NB4 (cell line): ENCODE measurements around the gene SYNPO.

Experiments
- DNase-seq: peaks from one replicate; pipeline ENCODE4 v3.0.0; 2010; ENCODE audit warnings: low read depth
- H3K4me3 ChIP-seq: one replicate; pipeline ENCODE4 v1.5.1; 2011; ENCODE audit warnings: mild to moderate bottlenecking, low read depth, low read length, moderate library complexity
- CTCF ChIP-seq: IDR thresholded peaks from one replicate; pipeline ENCODE4 v1.5.1; 2012; ENCODE audit warnings: low read depth, low read length
- MAX ChIP-seq: IDR thresholded peaks from 2 replicates; pipeline ENCODE4 v1.6.1; 2011; ENCODE audit warnings: low read depth, low read length
- MYC ChIP-seq: IDR thresholded peaks from 2 replicates; pipeline ENCODE4 v1.6.1; 2011; ENCODE audit warnings: low read depth, low read length
- POLR2A ChIP-seq: IDR thresholded peaks from 2 replicates; pipeline ENCODE4 v1.6.1; 2011; ENCODE audit warnings: mild to moderate bottlenecking; ENCODE audit not compliant: insufficient read length; ENCODE audit errors: extremely low read depth

Gene SYNPO

GRCh38 chr5:150644058-150644457 is 3.6 kb downstream of the SYNPO start:
- DNase-seq = no peak
- no peak for TF ChIP-seq MAX
- TF ChIP-seq POLR2A = no peak
- no peak for TF ChIP-seq CTCF
- TF ChIP-seq MYC = no peak
- H3K4me3 ChIP-seq = no peak overlapping the region

- no peak overlapping the region for H3K4me3 ChIP-seq
- DNase-seq = no peak
- TF ChIP-seq POLR2A (no peak), MAX (no peak), MYC (no peak), CTCF (no peak)
These were observed 4.1 kb downstream of the SYNPO start for GRCh38 chr5:150644514-150644913.

- no peak for DNase-seq
- no peak overlapping the region for H3K4me3 ChIP-seq
- TF ChIP-seq MYC = no peak
- no peak for TF ChIP-seq CTCF
- TF ChIP-seq POLR2A = no peak
- no peak for TF ChIP-seq MAX
These were observed 4.7 kb downstream of the SYNPO start for GRCh38 chr5:150645070-150645700.

GRCh38 chr5:150647275-150648251 is 7.1 kb downstream of the SYNPO start:
- DNase-seq = no peak
- no peak overlapping the region for H3K4me3 ChIP-seq
- TF ChIP-seq MYC = no peak
- TF ChIP-seq POLR2A = no peak
- no peak for TF ChIP-seq CTCF
- TF ChIP-seq MAX = no peak

- TF ChIP-seq CTCF (no peak), MYC (no peak), POLR2A (no peak), MAX (no peak)
- DNase-seq = no peak
- H3K4me3 ChIP-seq = no peak overlapping the region
These were observed 8.0 kb downstream of the SYNPO start for GRCh38 chr5:150648294-150649107.
